SU-DHL-6 (cell line): ENCODE data around the gene FOXB1.

Experiments
- H2AFZ ChIP-seq: fragments of 200-600 bp; sonication (generic); 2 replicates; pipeline ENCODE4 v1.6.1; 2014; ENCODE audit warnings: low read depth, mild to moderate bottlenecking, moderate library complexity, mixed read lengths, antibody characterized with exemption, low read length; ENCODE audit not compliant: severe bottlenecking
- H3F3A ChIP-seq: fragments of 200-600 bp; shearing (Covaris generic); 2 replicates; pipeline ENCODE4 v1.6.0; 2016; ENCODE audit warnings: antibody characterized with exemption, mild to moderate bottlenecking; ENCODE audit not compliant: insufficient read depth
- H3K27ac ChIP-seq: fragments of 200-600 bp; sonication (generic); 2 replicates; pipeline ENCODE4 v1.5.1; 2016; ENCODE audit warnings: low read depth, mild to moderate bottlenecking, low read length, moderate library complexity, mixed read lengths
- H3K27me3 ChIP-seq: fragments of 200-600 bp; sonication (generic), shearing (Covaris generic); 2 replicates; pipeline ENCODE4 v1.6.0; 2014; ENCODE audit warnings: mild to moderate bottlenecking, low read length
- H3K36me3 ChIP-seq: fragments of 200-600 bp; sonication (generic); 2 replicates; pipeline ENCODE4 v1.6.1; 2014; ENCODE audit warnings: mild to moderate bottlenecking, low read length, mixed read lengths
- H3K4me2 ChIP-seq: fragments of 300-600, 200-600 bp; shearing (Covaris generic), sonication (generic); 2 replicates; pipeline ENCODE4 v1.6.0; 2014; ENCODE audit warnings: low read length, low read depth, mild to moderate bottlenecking; ENCODE audit not compliant: poor library complexity, severe bottlenecking
- H3K4me3 ChIP-seq: fragments of 200-600 bp; sonication (generic); 2 replicates; pipeline ENCODE4 v1.5.1; 2014; ENCODE audit warnings: antibody characterized with exemption, low read length, mild to moderate bottlenecking, mixed read lengths; ENCODE audit not compliant: insufficient read depth, poor library complexity, severe bottlenecking
- H3K79me2 ChIP-seq: fragments of 200-600 bp; sonication (generic); 2 replicates; pipeline ENCODE4 v1.6.1; 2014; ENCODE audit warnings: mild to moderate bottlenecking, low read length, moderate library complexity; ENCODE audit not compliant: insufficient read depth
- H3K9ac ChIP-seq: fragments of 200-600 bp; sonication (generic); 2 replicates; pipeline ENCODE4 v1.7.0; 2014; ENCODE audit warnings: mild to moderate bottlenecking, low read length
- H3K9me2 ChIP-seq: fragments of 200-600 bp; sonication (generic); replicated peaks from 2 replicates; pipeline ENCODE4 v1.6.1; 2014; ENCODE audit warnings: low read length; ENCODE audit not compliant: insufficient read depth
- H3K9me3 ChIP-seq: fragments of 200-600 bp; sonication (generic); 2 replicates; pipeline ENCODE4 v1.6.1; 2014; ENCODE audit warnings: low read length, mixed read lengths; ENCODE audit not compliant: insufficient read depth
- H4K20me1 ChIP-seq: fragments of 200-600 bp; sonication (generic); 2 replicates; pipeline ENCODE4 v1.6.1; 2014; ENCODE audit warnings: low read depth, mild to moderate bottlenecking, antibody characterized with exemption, low read length, moderate library complexity, mixed read lengths
- EZH2phosphoT487 ChIP-seq: fragments of 200-600 bp; sonication (generic), shearing (Covaris generic); conservative IDR thresholded peaks from 2 replicates; pipeline ENCODE4 v1.6.1; 2018; ENCODE audit warnings: mild to moderate bottlenecking, antibody characterized with exemption, low read length, moderate library complexity, mixed read lengths
- TF ChIP-seq, protein P1 (sequence below): fragments of 200-600 bp; sonication (generic); IDR thresholded peaks from one replicate; pipeline ENCODE4 v1.5.1; 2017; ENCODE audit warnings: antibody characterized with exemption, mild to moderate bottlenecking, low read length, moderate library complexity; ENCODE audit not compliant: insufficient read depth, poor library complexity, severe bottlenecking

Gene FOXB1

DNA sequence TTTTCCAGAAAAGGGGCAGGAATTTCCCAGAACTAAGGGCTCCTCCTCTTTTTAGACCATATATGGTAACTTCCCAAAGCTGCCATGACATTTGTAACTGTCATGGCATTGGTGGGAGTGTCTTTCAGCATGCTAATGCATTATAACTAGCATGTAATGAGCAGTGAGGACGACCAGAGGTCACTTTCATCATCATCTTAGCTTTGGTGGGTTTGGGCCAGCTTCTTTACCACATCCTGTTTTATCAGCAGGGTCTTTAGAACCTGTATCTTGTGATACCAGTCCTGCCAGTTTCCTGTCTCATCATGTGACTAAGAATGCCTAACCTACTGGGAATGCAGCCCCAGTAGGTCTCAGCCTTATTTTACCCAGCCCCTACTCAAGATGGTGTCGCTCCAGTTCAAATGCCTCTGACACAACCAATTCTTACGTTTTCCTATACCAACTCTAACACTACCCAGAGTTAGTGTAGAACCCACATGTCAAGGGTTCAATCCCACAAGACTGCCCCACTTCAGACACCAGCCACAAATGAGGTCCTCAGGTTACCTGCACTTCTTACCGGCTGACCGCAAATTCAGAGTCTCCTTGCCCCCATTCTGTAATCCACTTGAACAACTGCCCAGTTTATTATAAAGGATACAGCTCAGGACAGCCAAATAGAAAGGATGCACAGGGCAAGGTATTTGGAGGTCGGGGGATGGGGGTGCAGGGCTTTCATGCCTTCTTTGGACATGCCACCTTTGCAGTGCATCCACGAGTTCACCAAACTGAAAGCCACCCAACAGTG, 17.7 kb downstream of the FOXB1 start:
- no peak overlapping the region for H3K4me3 ChIP-seq
- no peaks in the 10 kb centered on the region for H3K9me3 ChIP-seq
- TF ChIP-seq, protein P1, sequence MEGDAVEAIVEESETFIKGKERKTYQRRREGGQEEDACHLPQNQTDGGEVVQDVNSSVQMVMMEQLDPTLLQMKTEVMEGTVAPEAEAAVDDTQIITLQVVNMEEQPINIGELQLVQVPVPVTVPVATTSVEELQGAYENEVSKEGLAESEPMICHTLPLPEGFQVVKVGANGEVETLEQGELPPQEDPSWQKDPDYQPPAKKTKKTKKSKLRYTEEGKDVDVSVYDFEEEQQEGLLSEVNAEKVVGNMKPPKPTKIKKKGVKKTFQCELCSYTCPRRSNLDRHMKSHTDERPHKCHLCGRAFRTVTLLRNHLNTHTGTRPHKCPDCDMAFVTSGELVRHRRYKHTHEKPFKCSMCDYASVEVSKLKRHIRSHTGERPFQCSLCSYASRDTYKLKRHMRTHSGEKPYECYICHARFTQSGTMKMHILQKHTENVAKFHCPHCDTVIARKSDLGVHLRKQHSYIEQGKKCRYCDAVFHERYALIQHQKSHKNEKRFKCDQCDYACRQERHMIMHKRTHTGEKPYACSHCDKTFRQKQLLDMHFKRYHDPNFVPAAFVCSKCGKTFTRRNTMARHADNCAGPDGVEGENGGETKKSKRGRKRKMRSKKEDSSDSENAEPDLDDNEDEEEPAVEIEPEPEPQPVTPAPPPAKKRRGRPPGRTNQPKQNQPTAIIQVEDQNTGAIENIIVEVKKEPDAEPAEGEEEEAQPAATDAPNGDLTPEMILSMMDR = no peak
- no peak for TF ChIP-seq EZH2phosphoT487
- H3F3A ChIP-seq = no peaks in the 10 kb centered on the region
- no peaks in the 10 kb centered on the region for H4K20me1 ChIP-seq
- no peak overlapping the region for H3K27ac ChIP-seq
- no peaks in the 10 kb centered on the region for H3K9me2 ChIP-seq
- H3K4me2 ChIP-seq = no peak overlapping the region
- no peaks in the 10 kb centered on the region for H3K36me3 ChIP-seq
- no peaks in the 10 kb centered on the region for H3K79me2 ChIP-seq
- H2AFZ ChIP-seq = no peak overlapping the region
- H3K9ac ChIP-seq = no peak overlapping the region
- H3K27me3 ChIP-seq = no peaks in the 10 kb centered on the region

DNA sequence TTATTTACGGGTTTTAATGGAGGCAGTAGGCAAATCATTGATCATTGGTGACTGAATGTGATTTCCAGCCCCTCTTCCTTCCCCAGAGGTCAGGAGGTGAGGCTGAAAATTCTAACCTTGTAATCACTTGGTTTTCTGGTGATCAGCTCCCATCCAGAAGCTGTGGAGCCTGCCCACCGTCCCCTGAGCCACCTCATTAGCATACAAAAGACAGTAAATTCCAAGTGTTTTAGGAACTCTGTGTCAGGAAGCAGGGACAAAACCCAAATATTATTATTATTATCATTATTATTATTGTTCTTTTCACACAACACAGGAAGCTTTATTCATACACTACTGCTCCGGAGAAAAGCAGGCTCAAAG, 18.2 kb downstream of the FOXB1 start:
- Histone ChIP-seq H3K36me3 (no peaks in the 10 kb centered on the region), H3F3A (no peaks in the 10 kb centered on the region), H2AFZ (no peak overlapping the region), H3K9me3 (no peaks in the 10 kb centered on the region), H3K9me2 (no peaks in the 10 kb centered on the region), H3K9ac (no peak overlapping the region), H3K4me2 (no peak overlapping the region), H3K27ac (no peak overlapping the region), H3K79me2 (no peaks in the 10 kb centered on the region), H4K20me1 (no peaks in the 10 kb centered on the region), H3K27me3 (peaks cover 2% of the 10 kb centered on the region; the same call in 1 of the 2 replicates), H3K4me3 (no peak overlapping the region)
- TF ChIP-seq, protein P1 = no peak
- TF ChIP-seq EZH2phosphoT487 = no peak

DNA sequence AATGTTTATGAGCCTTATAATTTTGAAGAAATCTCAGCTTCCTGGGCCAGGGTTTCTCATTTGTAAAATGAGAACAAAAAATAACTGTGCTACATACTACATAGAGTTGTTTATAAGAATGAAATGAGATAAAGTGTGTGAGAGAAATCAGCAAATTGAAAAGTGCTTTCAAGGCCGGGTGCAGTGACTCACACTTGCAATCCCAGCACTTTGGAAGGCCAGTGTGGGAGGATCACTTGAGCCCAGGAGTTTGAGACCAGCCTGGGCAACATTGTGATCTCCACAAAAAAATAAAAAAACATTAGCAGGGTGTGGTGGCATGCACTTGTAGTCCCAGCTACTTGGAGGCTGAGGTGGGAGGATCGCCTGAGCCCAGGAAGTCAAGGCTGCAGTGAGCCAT, 22.4 kb downstream of the FOXB1 start:
- no peaks in the 10 kb centered on the region for H3F3A ChIP-seq
- no peaks in the 10 kb centered on the region for H3K36me3 ChIP-seq
- H3K9me3 ChIP-seq = no peaks in the 10 kb centered on the region
- no peaks in the 10 kb centered on the region for H3K9me2 ChIP-seq
- no peak overlapping the region for H2AFZ ChIP-seq
- no peaks in the 10 kb centered on the region for H4K20me1 ChIP-seq
- H3K27ac ChIP-seq = no peak overlapping the region
- no peak overlapping the region for H3K9ac ChIP-seq
- H3K4me3 ChIP-seq = no peak overlapping the region
- no peak overlapping the region for H3K4me2 ChIP-seq
- H3K27me3 ChIP-seq = peaks cover 3% of the 10 kb centered on the region; the same call in 1 of the 2 replicates
- TF ChIP-seq, protein P1 = no peak
- no peak for TF ChIP-seq EZH2phosphoT487
- no peaks in the 10 kb centered on the region for H3K79me2 ChIP-seq
